Endodermal cell (in vitro differentiated cells): ENCODE results near the gene HPGD. TPM values are rescaled to one million over a fixed set of nuclear protein-coding genes. Genes with fewer than 3 reads are reported as not detected.

Experiments used
- DNase-seq: peaks from one replicate; pipeline ENCODE4 v3.0.0-alpha.2; 2017
- H3K27ac ChIP-seq: 2 replicates; pipeline ENCODE4 v1.5.1; 2013; ENCODE audit warnings: mild to moderate bottlenecking, low read depth, low read length, moderate library complexity
- H3K27me3 ChIP-seq: 2 replicates; pipeline ENCODE4 v1.6.1; 2013; ENCODE audit warnings: mild to moderate bottlenecking, low read length, moderate library complexity; ENCODE audit not compliant: insufficient read depth, control insufficient read depth, poor library complexity, severe bottlenecking
- H3K36me3 ChIP-seq: 2 replicates; pipeline ENCODE4 v1.7.0; 2013; ENCODE audit warnings: mild to moderate bottlenecking, low read length, moderate library complexity; ENCODE audit not compliant: control insufficient read depth, insufficient read depth
- H3K4me1 ChIP-seq: one replicate; pipeline ENCODE4 v1.7.0; 2013; ENCODE audit warnings: low read length; ENCODE audit not compliant: control insufficient read depth, insufficient read depth
- H3K4me3 ChIP-seq: 2 replicates; pipeline ENCODE4 v1.5.1; 2013; ENCODE audit warnings: mild to moderate bottlenecking, low read length, moderate library complexity
- H3K9ac ChIP-seq: 2 replicates; pipeline ENCODE4 v1.6.1; 2013; ENCODE audit warnings: mild to moderate bottlenecking, low read length, moderate library complexity; ENCODE audit not compliant: poor library complexity, severe bottlenecking; ENCODE audit errors: extremely low read depth
- H3K9me3 ChIP-seq: 2 replicates; pipeline ENCODE4 v1.6.1; 2013; ENCODE audit warnings: mild to moderate bottlenecking, low read length, moderate library complexity; ENCODE audit not compliant: control insufficient read depth
- H3K27ac Mint-ChIP-seq: 2 replicates; pipeline ENCODE4 v1.8.0; 2020; ENCODE audit warnings: mixed read lengths
- H3K27me3 Mint-ChIP-seq: 2 replicates; pipeline ENCODE4 v1.8.0; 2021; ENCODE audit warnings: mild to moderate bottlenecking, mixed read lengths; ENCODE audit not compliant: insufficient read depth
- H3K36me3 Mint-ChIP-seq: 2 replicates; pipeline ENCODE4 v1.8.0; 2020; ENCODE audit warnings: low read depth, mixed read lengths
- H3K4me1 Mint-ChIP-seq: 2 replicates; pipeline ENCODE4 v1.8.0; 2020; ENCODE audit warnings: mixed read lengths
- H3K4me3 Mint-ChIP-seq: 2 replicates; pipeline ENCODE4 v1.8.0; 2020; ENCODE audit warnings: mild to moderate bottlenecking, moderate library complexity, mixed read lengths
- H3K9me3 Mint-ChIP-seq: 2 replicates; pipeline ENCODE4 v1.8.0; 2020; ENCODE audit warnings: mild to moderate bottlenecking, mixed read lengths
- WGBS, 2 experiments: methylation state at CpG; one replicate each; pipeline versions ENCODE4 v1.1.5 to v1.1.7; 2013; ENCODE audit warnings: missing lambda C conversion rate in 2 of 2, mixed read lengths in 1 of 2; ENCODE audit not compliant: insufficient coverage in 1 of 2, insufficient read length in 1 of 2; 5-methylcytosine and 5-hydroxymethylcytosine counted together
- total RNA-seq, 2 donors: library from RNA; stranded (reverse); fragmentation: NEBNext Ultra II Directional in 1 of 2; extraction: Animal tissue kit (Norgen Biotek cat#: 25700) in 1 of 2; gene quantifications; 2 replicates in 1 of 2; 3 replicates in 1 of 2; pipeline ENCODE4 v1.2.1, GENCODE V29; 2021
- TF ChIP-seq, protein P1 (sequence below): fragments of 200-600 bp; sonication (generic); conservative IDR thresholded peaks from 2 replicates; pipeline ENCODE4 v1.5.0; 2021; ENCODE audit warnings: antibody characterized with exemption, mild to moderate bottlenecking

Gene HPGD
- total RNA-seq, 2 donors from 2014 or later = 1.2 to 27.7 TPM

DNA sequence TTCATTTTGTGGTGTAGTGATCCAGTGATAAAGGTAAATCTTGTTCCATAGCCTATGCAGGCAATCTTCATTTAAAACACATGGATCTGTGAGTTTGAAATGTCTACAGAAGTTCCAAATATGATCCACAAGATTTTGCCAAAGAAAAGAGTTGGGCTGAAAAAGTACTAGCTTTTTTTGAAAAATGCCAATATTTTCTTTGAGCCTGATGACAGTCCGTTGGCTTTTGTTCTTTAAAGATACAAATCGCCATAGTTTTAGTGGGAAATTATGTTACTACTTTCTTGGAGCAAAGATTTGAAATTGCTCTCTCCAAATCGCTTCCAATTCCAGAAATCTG, 71.5 kb downstream of the HPGD start:
- Histone ChIP-seq H3K36me3 (no peaks in the 10 kb centered on the region), H3K27me3 (no peaks in the 10 kb centered on the region), H3K9ac (no peak overlapping the region), H3K4me3 (no peak overlapping the region), H3K4me1 (no peaks in the 10 kb centered on the region), H3K9me3 (no peaks in the 10 kb centered on the region), H3K27ac (no peak overlapping the region)
- Mint-ChIP-seq H3K27ac (no peak overlapping the region), H3K36me3 (no peaks in the 10 kb centered on the region), H3K4me3 (no peak overlapping the region), H3K27me3 (no peaks in the 10 kb centered on the region), H3K9me3 (no peaks in the 10 kb centered on the region), H3K4me1 (peaks cover 18% of the 10 kb centered on the region)
- TF ChIP-seq, protein P1, sequence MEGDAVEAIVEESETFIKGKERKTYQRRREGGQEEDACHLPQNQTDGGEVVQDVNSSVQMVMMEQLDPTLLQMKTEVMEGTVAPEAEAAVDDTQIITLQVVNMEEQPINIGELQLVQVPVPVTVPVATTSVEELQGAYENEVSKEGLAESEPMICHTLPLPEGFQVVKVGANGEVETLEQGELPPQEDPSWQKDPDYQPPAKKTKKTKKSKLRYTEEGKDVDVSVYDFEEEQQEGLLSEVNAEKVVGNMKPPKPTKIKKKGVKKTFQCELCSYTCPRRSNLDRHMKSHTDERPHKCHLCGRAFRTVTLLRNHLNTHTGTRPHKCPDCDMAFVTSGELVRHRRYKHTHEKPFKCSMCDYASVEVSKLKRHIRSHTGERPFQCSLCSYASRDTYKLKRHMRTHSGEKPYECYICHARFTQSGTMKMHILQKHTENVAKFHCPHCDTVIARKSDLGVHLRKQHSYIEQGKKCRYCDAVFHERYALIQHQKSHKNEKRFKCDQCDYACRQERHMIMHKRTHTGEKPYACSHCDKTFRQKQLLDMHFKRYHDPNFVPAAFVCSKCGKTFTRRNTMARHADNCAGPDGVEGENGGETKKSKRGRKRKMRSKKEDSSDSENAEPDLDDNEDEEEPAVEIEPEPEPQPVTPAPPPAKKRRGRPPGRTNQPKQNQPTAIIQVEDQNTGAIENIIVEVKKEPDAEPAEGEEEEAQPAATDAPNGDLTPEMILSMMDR = no peak
- no peak for DNase-seq
- WGBS, 2 experiments = 87 to 100% methylated on average over 3 of the region's 3 CpGs

DNA sequence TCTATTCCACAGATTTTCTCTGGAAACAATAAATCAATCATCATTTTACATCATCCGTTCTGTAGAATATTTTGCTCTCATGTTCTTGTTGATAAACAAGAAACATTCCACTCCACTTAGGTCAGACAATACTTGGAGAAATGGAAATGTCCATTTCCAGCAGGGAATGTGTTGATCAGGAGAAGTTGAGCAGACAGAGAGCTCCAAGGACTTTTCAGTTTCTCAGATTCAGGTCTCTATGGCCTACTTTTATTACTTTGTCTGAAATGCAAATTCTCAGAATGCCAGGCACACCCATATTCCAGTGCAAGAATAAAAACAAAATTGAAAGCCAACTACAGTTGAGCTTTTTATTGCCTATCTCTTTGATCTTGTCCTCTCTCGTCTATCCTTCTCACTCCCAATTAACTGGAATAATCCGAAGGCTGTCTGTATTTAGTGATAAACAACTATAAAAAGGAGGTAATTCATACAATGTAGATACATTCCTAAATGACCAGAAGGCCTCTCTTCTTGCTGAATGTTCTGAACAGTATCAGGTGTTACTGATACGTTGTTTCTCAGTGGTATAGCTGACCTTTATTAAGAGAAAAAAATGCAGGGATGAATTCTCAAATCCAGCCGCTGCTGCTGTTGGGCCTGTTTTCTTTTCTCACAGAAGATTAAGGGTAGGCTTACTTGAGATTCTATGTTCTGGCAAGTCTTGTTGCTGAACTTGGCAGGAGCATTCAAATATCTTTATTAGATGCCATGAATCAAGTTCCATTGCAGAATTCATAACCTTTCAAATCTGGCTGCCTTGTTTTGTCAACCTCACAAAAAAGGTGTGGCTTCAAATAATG, 72.1 kb downstream of the HPGD start:
- no peaks in the 10 kb centered on the region for H3K9me3 ChIP-seq
- H3K36me3 ChIP-seq = no peaks in the 10 kb centered on the region
- no peak overlapping the region for H3K4me3 ChIP-seq
- no peaks in the 10 kb centered on the region for H3K36me3 Mint-ChIP-seq
- H3K9ac ChIP-seq = no peak overlapping the region
- TF ChIP-seq, protein P1 = no peak
- H3K4me1 Mint-ChIP-seq = peaks cover 24% of the 10 kb centered on the region
- no peaks in the 10 kb centered on the region for H3K27me3 ChIP-seq
- no peaks in the 10 kb centered on the region for H3K9me3 Mint-ChIP-seq
- no peak overlapping the region for H3K27ac Mint-ChIP-seq
- H3K4me1 ChIP-seq = no peaks in the 10 kb centered on the region
- H3K27me3 Mint-ChIP-seq = no peaks in the 10 kb centered on the region
- DNase-seq = no peak
- WGBS, 2 experiments = 94 to 97% methylated on average over 3 to 4 of the region's 5 CpGs
- H3K4me3 Mint-ChIP-seq = no peak overlapping the region
- H3K27ac ChIP-seq = no peak overlapping the region

DNA sequence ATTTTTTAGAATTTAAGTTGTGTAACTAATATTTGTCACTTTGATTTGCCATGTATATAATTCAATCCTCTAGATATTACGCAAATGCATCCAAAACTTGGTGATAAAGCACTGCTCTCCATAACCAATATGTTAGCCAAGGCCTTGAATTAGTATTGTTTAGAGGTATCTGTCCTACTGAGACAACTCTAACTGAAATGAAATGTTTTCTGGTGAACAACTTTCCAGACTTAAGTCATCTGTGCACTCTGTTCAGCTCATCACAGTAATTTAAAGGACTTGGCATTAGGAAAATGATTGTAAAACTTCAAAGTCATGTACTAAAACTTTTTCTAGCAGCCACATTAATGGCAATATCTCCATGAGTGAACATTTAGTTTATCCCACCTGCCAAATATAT, 73.1 kb downstream of the HPGD start:
- no peaks in the 10 kb centered on the region for H3K36me3 ChIP-seq
- H3K27ac Mint-ChIP-seq = no peak overlapping the region
- 100% methylated on average over 1 of the region's 1 CpG; no CpG with 5 or more reads in 1 of the 2 experiments for whole genome bisulfite sequencing, 2 experiments
- no peak overlapping the region for H3K4me3 Mint-ChIP-seq
- H3K27ac ChIP-seq = no peak overlapping the region
- H3K9ac ChIP-seq = no peak overlapping the region
- no peaks in the 10 kb centered on the region for H3K9me3 Mint-ChIP-seq
- H3K4me1 ChIP-seq = no peaks in the 10 kb centered on the region
- TF ChIP-seq, protein P1 = no peak
- H3K4me1 Mint-ChIP-seq = peaks cover 29% of the 10 kb centered on the region
- no peak for DNase-seq
- H3K36me3 Mint-ChIP-seq = no peaks in the 10 kb centered on the region
- H3K27me3 Mint-ChIP-seq = no peaks in the 10 kb centered on the region
- no peaks in the 10 kb centered on the region for H3K27me3 ChIP-seq
- H3K4me3 ChIP-seq = no peak overlapping the region
- no peaks in the 10 kb centered on the region for H3K9me3 ChIP-seq
